ENCODE measurements around the gene PPFIA1.
A peak's percentile ranks its signal among the peaks of the same experiment; 100 is the strongest.
"Not testable (repeated sequence)": the region's sequence is repeated elsewhere in the genome, so short reads cannot be mapped to it uniquely, and the experiment has no call there.

Gene PPFIA1

GRCh38 chr11:70397336-70397982 is 127.0 kb downstream of the PPFIA1 start:
- no peak for DNase-seq

GRCh38 chr11:70397983-70398833 is 127.7 kb downstream of the PPFIA1 start, which contains the start of gene CTTN:
CTTN (plus strand) TSS chr11:70398529; CDS start chr11:70407298, 8,769 bp downstream.
- peak; percentile 84 for DNase-seq

GRCh38 chr11:70398834-70399680 is 128.6 kb downstream of the PPFIA1 start:
- DNase-seq, result no peak

GRCh38 chr11:70399681-70400112 is 129.2 kb downstream of the PPFIA1 start:
- DNase-seq, result no peak

GRCh38 chr11:70400643-70401042 is 130.2 kb downstream of the PPFIA1 start:
- no peak for DNase-seq

- no peak for DNase-seq
Measured at GRCh38 chr11:70402016-70402415, 131.5 kb downstream of the PPFIA1 start.

- DNase-seq, result no peak
Measured at GRCh38 chr11:70402685-70403084, 132.2 kb downstream of the PPFIA1 start.

GRCh38 chr11:70404244-70404643 is 133.8 kb downstream of the PPFIA1 start:
- DNase-seq, result no peak

- no peak for DNase-seq
Measured at GRCh38 chr11:70405679-70406395, 135.3 kb downstream of the PPFIA1 start.

GRCh38 chr11:70407121-70407520 is 136.6 kb downstream of the PPFIA1 start:
- no peak for DNase-seq

- DNase-seq, result no peak
Measured at GRCh38 chr11:70407814-70408213, 137.3 kb downstream of the PPFIA1 start.

- not testable (repeated sequence) for DNase-seq
Measured at GRCh38 chr11:70408326-70408725, 137.8 kb downstream of the PPFIA1 start.

GRCh38 chr11:70409437-70409836 is 138.9 kb downstream of the PPFIA1 start:
- DNase-seq, result no peak

- DNase-seq, result no peak
Measured at GRCh38 chr11:70409871-70410270, 139.4 kb downstream of the PPFIA1 start.

GRCh38 chr11:70410276-70411205 is 140.1 kb downstream of the PPFIA1 start:
- DNase-seq, result no peak

GRCh38 chr11:70411713-70412452 is 141.4 kb downstream of the PPFIA1 start:
- DNase-seq, result no peak

GRCh38 chr11:70413151-70413550 is 142.7 kb downstream of the PPFIA1 start:
- no peak for DNase-seq

GRCh38 chr11:70414341-70415100 is 144.0 kb downstream of the PPFIA1 start:
- DNase-seq, result no peak

GRCh38 chr11:70415191-70415590 is 144.7 kb downstream of the PPFIA1 start:
- no peak for DNase-seq

Data from NCI-H1436 (cell line).